Uterine smooth muscle cell (primary cell): ENCODE results near the gene PIAS2. TPM values are rescaled to one million over a fixed set of nuclear protein-coding genes. Genes with fewer than 3 reads are reported as not detected.

Experiments
- total RNA-seq: library from RNA; depleted of rRNA; stranded (reverse); fragments of >200 nt; gene quantifications from 2 replicates; pipeline ENCODE4 v1.2.3, GENCODE V29; 2014

Gene PIAS2, protein sequence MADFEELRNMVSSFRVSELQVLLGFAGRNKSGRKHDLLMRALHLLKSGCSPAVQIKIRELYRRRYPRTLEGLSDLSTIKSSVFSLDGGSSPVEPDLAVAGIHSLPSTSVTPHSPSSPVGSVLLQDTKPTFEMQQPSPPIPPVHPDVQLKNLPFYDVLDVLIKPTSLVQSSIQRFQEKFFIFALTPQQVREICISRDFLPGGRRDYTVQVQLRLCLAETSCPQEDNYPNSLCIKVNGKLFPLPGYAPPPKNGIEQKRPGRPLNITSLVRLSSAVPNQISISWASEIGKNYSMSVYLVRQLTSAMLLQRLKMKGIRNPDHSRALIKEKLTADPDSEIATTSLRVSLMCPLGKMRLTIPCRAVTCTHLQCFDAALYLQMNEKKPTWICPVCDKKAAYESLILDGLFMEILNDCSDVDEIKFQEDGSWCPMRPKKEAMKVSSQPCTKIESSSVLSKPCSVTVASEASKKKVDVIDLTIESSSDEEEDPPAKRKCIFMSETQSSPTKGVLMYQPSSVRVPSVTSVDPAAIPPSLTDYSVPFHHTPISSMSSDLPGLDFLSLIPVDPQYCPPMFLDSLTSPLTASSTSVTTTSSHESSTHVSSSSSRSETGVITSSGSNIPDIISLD
- total RNA-seq, result 21.2 and 26.9 TPM in 2 replicates

DNA sequence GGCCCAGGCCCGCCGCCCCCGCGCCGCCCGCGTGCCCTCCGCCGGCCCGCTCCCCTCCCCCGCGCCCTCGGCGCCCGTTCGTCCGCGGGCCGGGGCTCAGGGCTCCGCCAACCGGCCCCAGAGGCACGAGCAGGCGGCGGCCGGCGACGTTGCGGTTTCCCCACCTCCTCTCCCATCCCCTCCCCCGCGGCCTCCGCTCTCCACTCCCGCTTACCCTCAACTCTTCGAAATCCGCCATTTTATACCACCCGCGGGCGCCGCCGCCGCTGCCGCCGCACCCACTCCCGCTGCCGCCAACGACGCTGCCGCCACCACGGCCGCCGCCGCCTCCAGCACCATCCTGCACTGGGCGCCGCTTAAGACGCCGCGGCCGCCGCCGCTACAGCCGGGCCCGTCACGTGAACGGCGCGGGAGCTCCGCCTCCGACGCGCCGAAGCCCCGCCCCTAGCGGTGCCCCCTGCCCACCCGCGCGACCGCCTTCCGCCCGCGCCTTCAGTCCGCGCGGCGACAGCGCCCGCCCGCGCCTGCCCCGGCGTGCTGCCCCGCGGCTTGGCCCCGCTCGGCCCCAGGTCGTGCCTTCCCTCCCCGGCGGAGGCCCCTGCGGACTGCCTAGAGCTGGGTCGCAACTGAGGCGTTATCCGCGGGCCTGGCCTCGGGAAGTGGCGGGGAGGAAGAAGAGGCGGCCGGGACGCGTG, at the start of gene PIAS2, which contains the start of gene KATNAL2:
PIAS2 (minus strand) TSS at position 400 of the 695 bp plus-strand sequence; CDS start at position 238, 162 bp downstream.
KATNAL2 (plus strand) TSS at position 495 of the 695 bp plus-strand sequence. CDS start 29,271 bp downstream, outside the sequence.

DNA sequence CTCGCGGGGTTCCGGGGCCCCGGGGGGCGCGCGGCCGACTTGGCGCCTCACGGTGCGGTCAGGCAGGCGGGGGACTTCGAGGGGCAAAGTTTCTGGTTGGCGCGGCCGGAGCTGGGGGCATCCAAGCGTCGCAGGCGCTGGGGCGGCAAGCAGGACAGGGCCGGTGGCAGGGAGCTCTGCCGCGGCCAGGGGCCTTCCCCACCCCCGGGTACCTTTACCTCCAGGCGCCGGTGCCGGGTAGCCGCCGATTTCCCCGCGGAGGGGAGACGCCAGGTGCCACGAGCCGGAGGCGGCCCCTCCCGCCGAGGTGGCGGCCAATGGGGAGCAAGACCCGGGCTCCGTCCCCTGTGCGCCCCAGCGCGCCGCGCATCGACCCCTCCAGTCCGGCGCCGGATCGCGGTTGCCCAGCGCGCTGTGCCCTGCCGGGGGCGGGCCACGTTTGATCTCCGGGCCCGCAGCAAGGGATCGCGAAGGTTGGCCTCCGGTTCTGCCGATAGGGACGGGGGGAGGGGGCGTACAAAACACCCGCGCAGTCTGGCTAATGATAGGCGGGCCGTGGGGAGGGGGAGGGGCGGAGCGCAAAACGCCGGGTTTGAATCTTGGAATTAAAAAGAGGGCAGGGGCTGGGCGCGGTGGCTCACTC, 160.6 kb downstream of the PIAS2 start, which contains the start of gene ST8SIA5:
ST8SIA5 (minus strand) TSS at position 495 of the 643 bp plus-strand sequence. CDS start 545 bp downstream, outside the sequence.

Other genes with a start within 250 kb of the PIAS2 start
- under 0.01 and 0.12 TPM in 2 replicates for gene ST8SIA5, start 160.5 kb downstream of the PIAS2 start, total RNA-seq
- gene KATNAL2, start 95 bp upstream of the PIAS2 start, total RNA-seq, result 1.9 and 3.1 TPM in 2 replicates
- not detected in 2 replicates for gene ELOA2, start 118.1 kb upstream of the PIAS2 start, total RNA-seq
- 22.9 and 26.1 TPM in 2 replicates for gene HDHD2, start 233.0 kb upstream of the PIAS2 start, total RNA-seq